ENCODE results near the gene NOP53. TPM values are rescaled to one million over a fixed set of nuclear protein-coding genes. Genes with fewer than 3 reads are reported as not detected.
A peak's percentile ranks its signal among the peaks of the same experiment; 100 is the strongest.

Gene NOP53
- total and polyA plus RNA-seq, 9 of the 15 experiments (the other 6 are each of a cell fraction or from before 2014, with no cell fraction given) = 6.5 to 274 (median 145) TPM

- TF ChIP-seq ZNF318 (IDR thresholded peaks at IDR 0.05; ENCODE audit: borderline replicate concordance in 1 of 2, low read depth in 1 of 2) (no peak), HLTF (IDR thresholded peaks at IDR 0.05) (no peak), KLF1 (tag; IDR thresholded peaks at IDR 0.05) (no peak), ZBTB17 (CRISPR knock-in tag; IDR thresholded peaks at IDR 0.05) (no peak), TAL1 (IDR thresholded peaks at IDR 0.05) (no peak), ZSCAN29 (IDR thresholded peaks at IDR 0.05) (no peak), XRCC5 (IDR thresholded peaks at IDR 0.05; ENCODE audit: low read depth, low read length) (peak; percentile 54; the same call in 1 of the 2 replicates), E2F3 (CRISPR knock-in tag; IDR thresholded peaks at IDR 0.05) (no peak), KAT2B (IDR thresholded peaks at IDR 0.05; ENCODE audit: low read depth, low read length) (no peak), TEAD1 (CRISPR knock-in tag; IDR thresholded peaks at IDR 0.05) (no peak), NFRKB (IDR thresholded peaks at IDR 0.05; ENCODE audit: low read depth) (no peak), ZFP30 (CRISPR knock-in tag; IDR thresholded peaks at IDR 0.05; ENCODE audit: borderline replicate concordance) (no peak), HDAC1 (IDR thresholded peaks at IDR 0.05) (no peak; a peak in 1 of 4 replicates), ADNP (tag; IDR thresholded peaks at IDR 0.05) (peak; percentile 94), HNRNPK (IDR thresholded peaks at IDR 0.05; ENCODE audit: low read depth, low read length, poor library complexity, severe bottlenecking) (peak; percentile 59), ZNF239 (CRISPR knock-in tag; IDR thresholded peaks at IDR 0.05) (no peak), POLR2G (IDR thresholded peaks at IDR 0.05; ENCODE audit: low read depth, low read length) (peak; percentile 90), TGIF2 (CRISPR knock-in tag; IDR thresholded peaks at IDR 0.05) (no peak), TBL1XR1 (IDR thresholded peaks at IDR 0.05; ENCODE audit: low read length in 2 of 2) (no peak), ARID1B (IDR thresholded peaks at IDR 0.05) (peak; percentile 52; the same call in 1 of the 2 replicates)
Observed at GRCh38 chr19:47713046-47714021, 32.0 kb upstream of the NOP53 start, which contains the start of gene EHD2 (continued).
